Fibroblast of skin of abdomen (primary cell): ENCODE measurements around the gene RNF130.
"Not testable (repeated sequence)": the region's sequence is repeated elsewhere in the genome, so short reads cannot be mapped to it uniquely, and the experiment has no call there.

Source experiments
- DNase-seq: peaks from one replicate; pipeline ENCODE4 v3.0.0-alpha.2; 2013

The RNF130 gene

GRCh38 chr5:179969110-179969509, 102.4 kb downstream of the RNF130 start:
- no peak for DNase-seq

GRCh38 chr5:179967489-179967888, 104.1 kb downstream of the RNF130 start:
- no peak for DNase-seq

- no peak for DNase-seq
These were observed 107.5 kb downstream of the RNF130 start for GRCh38 chr5:179964015-179964414.

- no peak for DNase-seq
These were observed 108.2 kb downstream of the RNF130 start for GRCh38 chr5:179963375-179963774.

GRCh38 chr5:179960204-179960831, 111.2 kb downstream of the RNF130 start:
- no peak for DNase-seq

GRCh38 chr5:179959641-179960040, 111.9 kb downstream of the RNF130 start:
- DNase-seq, result no peak

- not testable (repeated sequence) for DNase-seq
These were observed 112.4 kb downstream of the RNF130 start for GRCh38 chr5:179959118-179959517.

- DNase-seq, result no peak
These were observed 115.9 kb downstream of the RNF130 start for GRCh38 chr5:179955630-179956029.

GRCh38 chr5:179955062-179955461, 116.5 kb downstream of the RNF130 start:
- DNase-seq, result no peak

- DNase-seq, result peak; percentile 9
These were observed 117.1 kb downstream of the RNF130 start for GRCh38 chr5:179954434-179954833.

- DNase-seq, result no peak
These were observed 117.6 kb downstream of the RNF130 start for GRCh38 chr5:179953987-179954386.

- no peak for DNase-seq
These were observed 134.4 kb downstream of the RNF130 start for GRCh38 chr5:179936976-179937681.

- DNase-seq, result no peak
These were observed 140.6 kb downstream of the RNF130 start for GRCh38 chr5:179930788-179931473.

GRCh38 chr5:179927824-179928223, 143.7 kb downstream of the RNF130 start:
- DNase-seq, result no peak

- no peak for DNase-seq
These were observed 144.9 kb downstream of the RNF130 start for GRCh38 chr5:179926657-179927056.

- DNase-seq, result no peak
These were observed 148.1 kb downstream of the RNF130 start for GRCh38 chr5:179923436-179923835.

- no peak for DNase-seq
These were observed 151.4 kb downstream of the RNF130 start for GRCh38 chr5:179920175-179920574.

GRCh38 chr5:179919487-179920060, 152.0 kb downstream of the RNF130 start:
- DNase-seq, result no peak

GRCh38 chr5:179918742-179919486, 152.6 kb downstream of the RNF130 start:
- no peak for DNase-seq

GRCh38 chr5:179916523-179916922, 155.0 kb downstream of the RNF130 start:
- DNase-seq, result no peak

- no peak for DNase-seq
These were observed 156.1 kb downstream of the RNF130 start for GRCh38 chr5:179915406-179915935.

- DNase-seq, result peak; percentile 25
These were observed 157.4 kb downstream of the RNF130 start for GRCh38 chr5:179914032-179914755.
